ENCODE data around the gene PXYLP1.

PXYLP1 gene

DNA sequence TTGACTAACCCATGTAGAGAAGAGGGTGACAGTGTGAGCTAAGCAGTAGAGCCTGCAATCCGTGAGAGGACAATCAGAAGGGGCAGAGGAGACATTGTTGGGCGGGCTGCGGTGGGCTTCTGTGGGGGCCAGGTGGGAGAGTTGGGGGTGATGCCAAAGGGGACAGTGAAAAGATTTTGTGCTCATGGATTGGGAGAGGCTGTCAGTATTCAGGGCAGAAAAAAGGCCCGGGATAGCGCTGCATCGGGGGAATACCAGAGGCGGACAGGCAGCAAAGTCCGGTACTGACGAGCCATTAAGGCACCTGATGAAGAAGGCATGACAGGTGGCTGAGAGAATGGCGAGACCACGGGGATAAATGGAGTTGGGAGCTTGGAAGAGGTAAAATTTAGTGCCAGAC lies 1.3 kb upstream of the PXYLP1 start:
- no peak for DNase-seq

DNA sequence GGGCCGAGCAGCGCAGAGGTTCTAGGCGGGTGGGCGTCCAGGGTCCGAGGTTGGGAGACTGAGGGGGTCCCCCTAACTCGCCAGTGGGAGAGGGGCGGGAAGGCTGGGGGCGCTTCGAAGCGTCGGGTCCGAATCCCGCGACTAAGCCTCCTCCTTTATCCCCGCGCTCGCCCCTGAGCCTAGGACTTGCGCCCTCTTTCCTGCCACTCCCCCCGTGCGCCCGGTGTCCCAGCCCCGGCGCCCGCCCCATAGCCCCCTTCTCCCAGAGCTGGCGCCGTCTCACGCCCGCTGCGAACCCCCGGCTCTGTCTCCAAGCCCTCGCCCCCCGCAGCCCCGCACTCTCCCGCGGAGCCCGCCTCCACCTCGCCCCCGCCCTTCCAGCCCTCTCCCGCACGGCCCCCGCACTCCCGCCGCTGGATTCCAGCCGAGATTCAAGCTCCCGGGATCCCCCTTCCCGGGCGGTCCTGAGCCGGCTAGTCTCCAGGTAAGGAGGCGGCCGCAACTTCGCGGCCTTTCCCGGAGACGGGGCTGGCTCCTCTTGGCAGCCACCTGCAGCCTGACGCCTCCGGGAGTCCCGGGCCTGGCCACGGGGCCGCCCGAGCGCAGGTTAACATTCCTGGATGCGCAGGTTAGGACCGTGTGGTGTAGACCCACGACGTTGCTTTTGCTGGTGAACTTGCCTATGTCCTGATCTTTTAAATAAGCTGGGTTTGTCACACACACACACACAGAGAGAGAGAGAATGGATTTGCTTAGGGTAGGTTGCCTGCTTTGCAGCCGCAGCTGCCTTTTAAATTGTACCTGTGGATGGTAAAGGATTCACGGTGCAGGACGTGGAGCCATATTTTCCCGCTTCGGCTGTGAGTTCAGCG lies 563 bp downstream of the PXYLP1 start:
- no peak for DNase-seq

DNA sequence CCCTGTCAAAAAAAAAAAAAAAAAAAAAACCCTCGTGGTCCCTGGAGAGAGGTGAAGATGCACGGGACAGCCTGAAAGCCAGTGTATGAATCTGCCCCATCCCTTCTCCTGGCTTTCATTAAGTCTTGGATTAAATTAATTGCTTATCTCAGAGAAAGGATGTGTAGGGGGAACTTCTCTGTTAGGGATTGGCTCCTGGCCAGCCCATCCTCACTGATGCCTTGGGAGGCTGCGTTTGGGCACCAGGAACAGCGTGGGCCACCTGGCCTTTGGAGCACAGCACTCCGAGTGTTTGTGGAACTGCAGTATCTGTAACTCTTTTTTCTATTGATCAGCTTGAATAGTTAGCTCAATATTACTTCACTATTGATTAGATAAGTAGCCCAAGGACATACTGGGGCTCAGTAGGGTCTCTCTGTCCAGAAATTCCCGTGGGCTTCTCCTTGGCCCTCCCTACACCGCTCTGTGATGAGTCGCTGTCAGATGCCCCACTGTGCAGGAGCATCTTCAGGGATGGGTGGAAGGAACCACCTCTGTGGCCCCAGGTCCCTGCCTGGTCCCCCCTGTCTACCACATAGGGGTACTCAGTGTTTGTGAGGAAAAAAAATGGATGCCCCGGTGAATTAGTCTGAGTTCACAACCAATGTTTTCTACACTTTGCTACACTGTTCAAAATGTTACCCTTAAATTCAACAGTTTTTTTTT lies 2.0 kb downstream of the PXYLP1 start:
- DNase-seq = no peak

DNA sequence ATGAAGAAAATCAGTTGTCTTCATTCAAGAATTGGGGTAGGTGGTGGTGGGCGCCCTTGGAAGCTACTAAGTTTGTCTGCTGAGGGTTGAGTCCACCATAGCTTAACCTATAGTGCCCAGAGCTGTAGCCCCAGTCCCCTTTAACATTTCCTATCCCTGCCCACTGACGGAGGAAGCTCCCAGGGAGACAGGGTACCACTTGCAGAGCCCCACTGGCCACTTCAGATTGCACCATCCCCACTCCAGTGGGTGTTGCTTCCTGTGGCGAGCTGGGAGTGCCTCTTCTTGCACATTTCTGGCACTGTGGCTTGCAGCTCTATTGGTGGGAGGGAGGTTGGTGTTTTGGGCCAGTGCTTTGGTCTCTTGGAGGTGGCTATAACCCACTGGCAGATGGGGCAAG lies 2.7 kb downstream of the PXYLP1 start:
- DNase-seq = no peak

DNA sequence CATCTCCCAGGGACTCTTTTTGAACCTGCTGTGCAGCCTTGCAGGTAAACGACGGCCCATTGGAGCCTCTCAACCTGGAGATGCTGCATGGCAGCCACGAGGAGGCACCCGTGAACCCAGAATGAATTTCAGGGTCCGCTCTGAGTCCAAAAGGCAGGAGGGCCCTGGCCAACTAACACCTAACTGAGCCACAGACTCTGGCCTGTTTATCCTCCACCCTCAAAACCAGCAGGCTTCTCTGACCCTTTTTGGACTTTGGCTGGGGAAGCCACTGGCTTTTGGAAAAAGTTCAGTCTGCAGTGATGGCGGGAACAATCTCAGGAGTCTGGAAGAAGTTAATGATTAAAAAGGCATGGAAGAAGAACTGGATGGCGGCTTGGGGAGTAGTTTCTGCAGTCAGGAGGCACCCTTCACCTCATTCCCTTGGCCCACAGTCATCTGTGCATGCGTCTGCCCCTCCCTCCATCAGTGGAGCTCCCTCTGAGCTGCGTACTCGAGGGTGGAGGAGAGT lies 4.1 kb downstream of the PXYLP1 start:
- DNase-seq = no peak

DNA sequence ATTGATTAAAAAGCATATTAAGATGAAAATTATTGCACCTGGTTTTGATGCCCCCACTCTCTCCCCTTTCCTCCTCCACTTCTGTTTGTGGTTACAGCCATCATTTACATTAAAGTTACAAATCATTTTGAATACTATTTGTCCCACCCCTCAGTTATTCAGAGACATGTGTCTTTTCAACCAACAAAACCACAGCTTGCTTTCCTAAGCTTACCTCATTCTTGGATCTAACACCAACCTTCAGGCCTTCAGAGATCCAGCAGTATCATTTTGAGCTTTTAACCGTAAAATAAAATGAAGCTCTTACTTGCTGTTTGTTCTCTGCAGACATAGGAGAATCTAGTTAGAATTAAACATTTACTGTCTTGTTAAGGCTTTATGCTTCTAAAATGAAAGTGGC lies 4.7 kb downstream of the PXYLP1 start:
- no peak for DNase-seq

DNA sequence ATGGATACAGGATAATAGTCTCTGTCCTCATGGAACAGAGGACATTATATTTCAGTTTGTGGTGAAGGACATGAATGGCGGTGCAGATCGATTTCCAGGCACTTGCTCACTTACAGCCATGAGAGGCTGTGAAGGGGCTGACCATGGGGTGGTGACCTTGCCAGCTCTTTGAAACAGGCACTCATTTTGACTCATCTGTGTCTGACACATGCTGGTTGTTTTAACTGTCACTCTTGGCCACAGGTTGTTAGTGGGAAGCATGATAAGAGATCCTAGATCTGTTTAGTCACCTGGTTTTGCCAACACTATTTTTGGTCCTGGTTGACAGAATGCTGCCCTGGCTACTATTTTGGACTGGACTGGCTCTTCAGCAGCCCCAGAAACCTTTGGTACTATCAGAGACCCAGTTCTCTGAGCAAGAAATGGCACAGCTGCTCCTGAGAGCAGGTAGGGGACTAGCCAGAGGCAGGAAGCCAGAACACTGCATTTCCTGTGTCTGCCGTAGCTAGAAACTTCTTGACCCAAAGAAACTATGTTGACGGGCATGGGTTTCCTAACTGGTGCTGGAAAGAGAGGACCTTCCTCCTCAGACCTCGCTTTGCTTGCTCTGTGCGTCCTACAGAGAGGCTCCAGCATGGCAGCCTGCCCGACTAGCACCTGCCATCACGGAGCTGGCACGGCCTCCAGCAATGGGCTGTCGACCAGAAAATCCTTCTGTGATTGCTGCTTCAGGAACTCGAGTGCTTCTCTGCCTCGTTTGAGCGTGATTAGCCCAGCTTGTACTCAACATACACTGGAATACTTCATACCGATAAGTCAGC lies 6.3 kb downstream of the PXYLP1 start:
- DNase-seq = no peak

DNA sequence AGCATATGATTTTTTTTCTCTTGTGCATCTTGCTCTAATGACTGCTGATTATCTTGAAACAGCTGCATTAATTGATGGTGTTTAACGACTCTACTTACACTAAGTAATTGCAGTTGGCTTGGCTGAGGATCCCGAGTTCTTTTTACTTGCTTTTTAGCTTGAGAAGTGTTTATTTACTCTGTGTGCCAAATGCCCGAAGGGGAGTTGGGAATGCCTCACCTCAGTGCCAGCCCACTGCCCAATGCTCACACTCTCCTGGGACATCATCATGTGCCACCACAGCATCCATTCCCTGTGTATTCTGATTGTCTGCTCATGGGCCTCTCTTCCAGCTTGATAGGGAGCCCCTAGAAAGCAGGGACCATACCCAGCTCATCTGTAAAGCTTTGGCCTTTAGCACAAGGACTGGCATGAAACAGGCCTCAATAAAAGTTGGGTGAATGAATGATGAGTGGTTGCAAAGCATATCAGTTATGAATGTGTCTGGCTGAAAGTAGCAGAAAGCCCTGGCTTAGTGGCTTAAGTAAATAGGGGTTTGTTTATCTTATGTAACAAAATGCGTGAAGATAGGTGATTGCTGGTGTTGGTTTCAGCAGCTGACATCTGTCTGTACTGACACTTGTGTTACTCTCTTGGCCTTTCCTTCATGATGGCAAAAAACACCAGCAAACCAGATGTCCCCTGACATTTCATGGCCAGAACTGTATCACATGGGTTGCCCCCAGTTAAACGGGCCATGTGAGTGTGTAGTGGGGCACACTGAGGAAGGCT lies 8.1 kb downstream of the PXYLP1 start:
- no peak for DNase-seq

DNA sequence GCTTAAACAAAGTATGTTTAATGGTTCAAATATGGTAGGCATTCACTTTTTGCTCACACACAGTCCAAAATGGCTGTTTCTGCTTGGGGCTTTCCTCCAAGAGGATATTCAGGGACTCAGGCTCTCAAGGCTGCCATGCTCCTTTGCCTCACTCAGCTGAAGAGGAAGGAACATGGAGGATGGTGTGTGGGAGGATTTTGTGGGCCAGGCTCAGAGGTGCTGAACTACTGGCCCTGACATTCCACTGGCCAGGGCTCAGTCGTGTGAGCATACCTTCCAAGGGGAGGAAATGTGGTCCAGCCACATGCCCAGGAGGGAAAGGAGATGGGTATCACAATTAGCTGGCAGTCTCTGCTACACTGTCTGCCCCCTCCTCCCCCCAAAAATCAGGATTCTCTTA lies 8.7 kb downstream of the PXYLP1 start:
- no peak for DNase-seq

DNA sequence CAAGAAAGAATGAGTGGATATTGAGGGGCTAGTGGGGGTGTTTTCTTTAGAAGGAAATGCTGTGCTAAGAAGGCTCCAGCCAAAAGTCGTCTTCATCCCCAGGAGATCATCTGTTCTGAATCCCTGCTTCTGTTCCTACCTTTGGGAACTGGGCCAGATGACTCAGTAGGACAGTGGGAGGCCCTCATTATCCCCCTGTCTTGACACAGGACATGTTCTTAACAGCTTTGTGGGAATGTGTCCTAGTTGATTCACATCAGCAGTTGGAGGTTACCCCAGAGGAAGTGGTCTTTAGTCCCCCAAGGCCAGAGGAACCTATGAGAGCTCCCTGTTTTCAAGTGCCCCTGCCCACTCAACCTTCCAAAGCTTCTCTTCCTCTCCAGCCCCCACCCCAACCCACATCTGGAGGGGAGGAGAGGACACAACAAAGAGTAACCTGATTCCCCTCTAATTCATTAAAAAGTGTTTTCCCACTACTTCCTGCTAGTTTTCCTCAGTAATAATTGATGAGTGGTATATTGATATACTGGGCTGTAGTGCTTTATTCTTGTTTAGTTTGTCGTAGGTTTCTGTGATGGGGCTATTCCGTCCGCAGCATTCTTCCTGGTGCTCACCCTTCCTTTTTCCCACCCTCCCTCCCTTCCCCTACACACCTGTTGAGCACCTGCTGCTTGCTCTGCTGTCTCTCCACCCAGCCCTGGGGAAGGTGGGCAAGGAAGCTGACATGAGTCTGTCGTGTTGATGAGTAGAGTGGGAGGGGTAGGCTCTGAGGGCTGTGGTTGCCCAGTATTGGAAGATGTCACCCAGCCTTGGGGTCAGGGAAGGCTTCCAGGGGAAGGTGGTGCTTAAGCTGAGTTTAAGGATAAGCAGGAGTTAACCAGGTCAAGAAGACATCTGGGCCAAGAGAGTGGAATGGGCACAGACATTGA lies 9.3 kb downstream of the PXYLP1 start:
- DNase-seq = no peak

DNA sequence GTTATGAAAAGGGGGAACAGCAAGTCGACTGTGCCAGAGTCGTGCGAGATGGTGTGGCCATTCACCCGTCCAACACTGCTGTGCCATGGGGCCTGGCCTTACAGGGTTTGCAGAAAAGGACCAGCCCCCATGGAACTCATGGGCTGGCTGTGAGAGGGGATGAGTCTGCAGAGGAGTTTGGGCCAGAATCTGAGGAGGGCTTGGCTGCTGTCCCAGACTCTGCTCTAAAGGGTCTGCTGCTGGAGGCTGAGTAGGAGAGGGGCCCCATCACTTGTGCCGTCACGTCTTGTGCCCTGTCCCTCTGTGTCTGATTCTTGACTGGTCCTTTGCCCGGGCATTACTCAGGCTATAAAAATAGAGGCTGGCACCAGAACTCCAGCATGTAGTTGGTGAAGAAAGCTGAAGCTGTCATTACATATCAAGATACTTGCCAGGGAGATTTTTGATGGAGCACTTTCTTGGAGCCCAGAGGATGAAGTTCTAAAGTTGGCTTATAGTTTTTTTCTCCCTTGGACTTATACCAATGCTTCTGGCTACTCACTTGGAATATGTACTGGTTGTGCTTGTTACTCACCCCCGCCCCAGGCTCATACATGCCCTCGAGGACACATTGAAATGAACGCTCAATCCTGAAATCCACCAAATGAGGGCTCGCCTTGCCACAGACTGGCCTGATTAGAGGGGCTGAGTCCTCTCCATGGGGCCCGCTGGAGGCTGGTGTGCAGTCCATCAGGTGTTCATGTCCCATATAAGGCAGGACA lies 10.2 kb downstream of the PXYLP1 start:
- DNase-seq = no peak

DNA sequence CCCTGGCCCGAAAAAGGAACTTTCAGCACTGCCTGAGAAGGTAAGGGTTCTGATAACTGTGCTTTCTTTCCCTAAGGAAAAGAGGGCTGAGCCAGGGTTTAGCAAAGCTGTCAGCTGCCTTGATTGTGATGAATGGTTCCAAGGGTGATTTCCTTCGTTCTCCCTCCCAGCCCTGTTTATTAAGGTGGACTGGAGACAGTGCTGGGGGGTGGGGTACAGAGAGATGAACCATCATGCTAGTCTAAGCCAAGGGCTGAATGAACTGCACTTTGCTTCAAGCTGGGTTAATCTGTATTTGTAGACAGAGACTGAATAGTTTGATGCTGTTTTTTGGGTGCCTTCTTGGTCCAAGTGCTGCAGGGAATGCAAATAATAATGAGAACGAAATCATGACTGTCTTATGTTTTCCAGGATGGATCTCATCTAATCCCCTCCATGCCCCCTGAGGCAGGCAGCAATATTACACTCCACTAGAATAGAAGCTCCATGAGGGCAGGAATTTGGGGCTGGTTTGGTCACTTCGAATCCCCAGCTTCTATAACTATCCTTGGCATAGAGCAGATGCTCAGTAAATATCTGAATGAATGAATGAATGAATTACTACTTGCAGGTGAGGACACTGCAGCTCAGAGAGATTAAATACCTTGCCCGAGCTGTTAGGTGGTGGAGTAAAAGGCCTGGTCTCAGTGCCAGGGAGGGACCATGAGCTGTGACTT lies 10.9 kb downstream of the PXYLP1 start:
- DNase-seq = no peak

DNA sequence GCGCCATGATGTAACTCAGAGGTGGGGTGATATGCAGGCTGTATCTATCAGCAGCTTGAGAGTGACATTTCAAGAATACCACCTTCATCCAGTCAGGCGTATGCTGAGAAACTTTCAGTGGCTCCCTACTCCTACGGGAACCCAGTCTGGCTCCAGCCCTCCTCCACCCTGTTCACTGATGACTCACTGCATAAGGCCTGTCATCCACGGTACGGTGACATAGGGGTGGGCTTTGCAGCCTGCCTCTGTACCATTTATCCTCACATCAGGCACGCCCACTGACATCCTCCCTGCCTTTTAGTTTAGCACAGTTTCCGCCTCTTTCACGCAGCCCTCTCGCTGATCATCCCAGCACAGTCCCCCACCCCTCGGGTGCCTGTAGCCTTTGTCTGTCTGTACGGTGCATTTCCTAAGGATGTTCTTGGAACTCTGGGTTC lies 11.7 kb downstream of the PXYLP1 start:
- no peak for DNase-seq

DNA sequence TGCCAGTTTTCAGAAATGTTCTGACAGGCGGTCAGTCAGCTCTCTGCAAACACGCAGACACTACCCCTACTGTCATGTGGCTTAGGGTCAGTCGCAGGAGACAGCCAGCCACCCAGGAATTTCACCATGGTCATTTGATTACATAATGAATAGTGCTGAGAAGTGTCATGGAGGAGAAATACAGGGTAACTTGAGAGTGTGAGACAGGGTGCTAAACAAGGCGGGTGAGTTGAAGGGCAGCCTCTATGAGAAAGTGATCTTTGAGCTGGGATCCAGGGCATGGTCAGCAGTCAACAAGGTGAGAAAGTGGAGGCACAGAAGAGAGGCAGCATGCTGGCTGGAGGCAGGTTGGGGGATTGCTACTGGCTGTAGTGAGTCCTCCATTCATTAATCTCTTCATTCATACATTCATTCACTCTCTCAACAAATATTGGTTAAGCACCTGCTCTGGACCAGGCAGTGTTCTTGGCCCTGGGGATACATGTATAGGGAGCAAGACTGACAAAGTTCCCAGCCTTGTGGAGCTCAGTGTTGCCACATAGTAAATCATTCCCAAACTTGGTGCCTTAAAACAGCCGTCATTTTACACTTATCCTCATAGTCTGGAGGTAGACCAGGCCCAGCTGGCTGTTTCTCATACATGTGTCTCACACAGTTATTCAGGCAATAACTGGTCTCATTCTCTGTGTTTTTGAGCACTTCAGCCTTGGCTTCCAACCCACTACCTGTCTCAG lies 14.8 kb downstream of the PXYLP1 start:
- DNase-seq = no peak

DNA sequence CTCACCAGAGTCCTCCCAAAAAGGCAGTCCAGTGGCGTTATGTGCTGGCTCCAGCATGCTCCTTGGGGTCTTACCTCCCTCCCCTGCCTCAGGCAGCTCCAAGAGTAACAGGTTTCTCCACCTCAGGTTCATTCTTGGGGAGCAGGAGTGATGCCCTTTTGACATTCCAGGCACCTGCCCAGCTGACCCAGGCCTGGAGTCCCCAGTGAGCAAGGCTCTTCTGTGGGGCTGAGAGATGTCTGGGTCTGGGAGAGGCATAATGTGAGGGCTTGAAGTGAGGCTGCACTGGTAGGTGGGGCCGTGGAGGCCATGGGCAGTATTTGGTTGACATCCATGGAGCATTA lies 15.3 kb downstream of the PXYLP1 start:
- DNase-seq = no peak

DNA sequence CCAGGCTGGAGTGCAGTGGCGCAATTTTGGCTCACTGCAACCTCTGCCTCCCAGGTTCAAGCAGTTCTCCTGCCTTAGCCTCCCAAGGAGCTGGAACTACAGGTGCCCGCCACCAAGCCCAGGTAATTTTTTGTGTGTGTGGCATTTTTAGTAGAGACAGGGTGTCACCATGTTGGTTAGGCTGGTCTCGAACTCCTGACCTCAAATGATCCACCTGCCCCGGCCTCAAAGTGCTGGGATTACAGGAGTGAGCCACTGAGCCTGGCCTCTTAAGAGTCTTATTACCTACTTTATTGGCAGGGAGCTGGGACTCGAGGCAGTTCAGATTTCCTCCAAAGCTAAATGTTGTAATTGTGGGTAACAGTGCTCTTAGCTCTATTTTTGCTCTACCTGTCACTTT lies 16.4 kb downstream of the PXYLP1 start:
- DNase-seq = no peak

DNA sequence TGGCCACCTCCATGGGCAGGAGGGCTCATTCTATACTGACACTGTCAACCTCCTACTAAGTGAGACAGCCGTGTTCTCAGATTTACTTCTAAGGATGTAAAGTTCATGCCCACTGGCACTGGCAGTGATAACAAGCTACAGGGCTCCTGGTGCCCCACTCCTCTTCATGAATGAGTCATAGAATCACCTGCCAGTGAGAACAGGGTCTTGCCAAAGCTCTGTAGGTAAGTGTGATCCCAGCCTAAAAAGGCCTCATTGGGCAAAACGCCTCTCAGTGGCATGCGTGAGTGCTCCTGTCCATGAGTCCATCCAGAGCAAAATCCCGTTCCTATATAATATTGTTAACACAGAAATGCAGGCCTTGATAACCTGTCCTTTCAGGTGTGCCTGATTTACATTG lies 17.4 kb downstream of the PXYLP1 start:
- no peak for DNase-seq

DNA sequence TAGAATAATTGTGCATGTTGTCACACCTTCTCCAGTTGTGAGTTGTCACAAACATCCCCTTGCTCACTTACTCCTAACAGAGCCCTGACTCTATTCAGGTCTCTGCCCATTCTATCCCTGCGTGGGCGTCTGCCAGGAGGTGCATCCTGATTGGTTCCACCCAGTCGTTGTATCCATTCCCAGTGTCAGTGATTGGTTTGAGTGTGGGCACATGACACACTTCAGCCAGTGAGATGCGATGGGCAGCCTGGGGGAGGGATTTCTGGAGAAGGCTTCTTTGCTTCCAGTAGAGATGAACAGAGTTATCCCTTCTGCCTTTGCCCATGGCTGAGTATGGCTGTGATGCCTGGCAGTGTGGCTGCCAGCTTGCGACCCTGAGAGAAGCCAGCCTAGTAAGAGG lies 18.7 kb downstream of the PXYLP1 start:
- DNase-seq = no peak

DNA sequence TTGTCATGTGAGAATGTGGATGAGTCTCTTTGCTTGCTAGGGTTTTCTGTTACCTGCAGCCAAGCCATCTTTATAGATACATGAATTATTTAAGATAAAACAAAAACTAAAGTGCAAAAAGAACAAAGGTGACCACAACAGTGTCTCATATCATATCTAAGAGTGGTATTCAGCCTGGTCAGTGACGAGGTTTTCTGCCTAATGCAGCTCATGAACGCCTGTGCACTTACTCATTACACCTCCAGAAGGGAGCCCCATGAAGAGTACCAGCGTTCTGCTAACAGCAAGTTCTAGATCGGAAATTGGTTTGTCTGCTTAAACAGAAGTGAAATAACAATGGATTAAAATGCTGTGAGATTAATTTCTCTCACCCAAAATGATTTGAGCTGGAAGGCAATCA lies 19.2 kb downstream of the PXYLP1 start:
- no peak for DNase-seq

Data from DMS 273 treated with DMSO at 0.1 percent for 48 hours (cell line).